GM23338 (cell line): ENCODE measurements around the gene MIEF2.

Experiments used
- CREB1 ChIP-seq: fragments of 250-450 bp; sonication (Bioruptor Pico); IDR thresholded peaks from 2 replicates; pipeline ENCODE4 v1.5.0; 2020; ENCODE audit warnings: low read depth, mild to moderate bottlenecking, moderate library complexity
- EZH2 ChIP-seq: fragments of 200-600 bp; sonication (generic); IDR thresholded peaks from one replicate; pipeline ENCODE4 v1.8.0; 2017; ENCODE audit warnings: antibody characterized with exemption, mild to moderate bottlenecking, low read depth; ENCODE audit not compliant: unreplicated experiment
- EZH2phosphoT487 ChIP-seq: fragments of 200-600 bp; sonication (generic); IDR thresholded peaks from one replicate; pipeline ENCODE4 v1.8.1; 2018; ENCODE audit warnings: antibody characterized with exemption; ENCODE audit not compliant: unreplicated experiment
- JUNB ChIP-seq: IDR thresholded peaks from one replicate; pipeline ENCODE4 v1.6.1; 2016; ENCODE audit warnings: antibody characterized with exemption; ENCODE audit not compliant: unreplicated experiment
- NANOG ChIP-seq: IDR thresholded peaks from 2 replicates; pipeline ENCODE4 v1.6.1; 2016; ENCODE audit warnings: antibody characterized with exemption, borderline replicate concordance
- POLR2AphosphoS5 ChIP-seq: IDR thresholded peaks from 2 replicates; pipeline ENCODE4 v1.6.1; 2016; ENCODE audit warnings: antibody characterized with exemption, low read depth
- ZNF331 ChIP-seq: fragments of 250-450 bp; sonication (Bioruptor Pico); IDR thresholded peaks from 2 replicates; pipeline ENCODE4 v1.5.0; 2020; ENCODE audit warnings: low read depth, mild to moderate bottlenecking, moderate library complexity
- TF ChIP-seq, protein P1 (sequence below), 2 experiments: fragments of 200-600 bp in 1 of 2; sonication (generic) in 1 of 2; conservative IDR thresholded peaks; 2 replicates each; pipeline versions ENCODE4 v1.5.1 to v1.6.1; 2016 to 2017; ENCODE audit warnings: antibody characterized with exemption in 2 of 2, low read depth in 2 of 2, mild to moderate bottlenecking in 2 of 2, moderate library complexity in 1 of 2
- TF ChIP-seq, protein P2 (sequence below): IDR thresholded peaks from one replicate; pipeline ENCODE4 v1.6.1; 2018; ENCODE audit warnings: antibody characterized with exemption; ENCODE audit not compliant: unreplicated experiment

DNA sequence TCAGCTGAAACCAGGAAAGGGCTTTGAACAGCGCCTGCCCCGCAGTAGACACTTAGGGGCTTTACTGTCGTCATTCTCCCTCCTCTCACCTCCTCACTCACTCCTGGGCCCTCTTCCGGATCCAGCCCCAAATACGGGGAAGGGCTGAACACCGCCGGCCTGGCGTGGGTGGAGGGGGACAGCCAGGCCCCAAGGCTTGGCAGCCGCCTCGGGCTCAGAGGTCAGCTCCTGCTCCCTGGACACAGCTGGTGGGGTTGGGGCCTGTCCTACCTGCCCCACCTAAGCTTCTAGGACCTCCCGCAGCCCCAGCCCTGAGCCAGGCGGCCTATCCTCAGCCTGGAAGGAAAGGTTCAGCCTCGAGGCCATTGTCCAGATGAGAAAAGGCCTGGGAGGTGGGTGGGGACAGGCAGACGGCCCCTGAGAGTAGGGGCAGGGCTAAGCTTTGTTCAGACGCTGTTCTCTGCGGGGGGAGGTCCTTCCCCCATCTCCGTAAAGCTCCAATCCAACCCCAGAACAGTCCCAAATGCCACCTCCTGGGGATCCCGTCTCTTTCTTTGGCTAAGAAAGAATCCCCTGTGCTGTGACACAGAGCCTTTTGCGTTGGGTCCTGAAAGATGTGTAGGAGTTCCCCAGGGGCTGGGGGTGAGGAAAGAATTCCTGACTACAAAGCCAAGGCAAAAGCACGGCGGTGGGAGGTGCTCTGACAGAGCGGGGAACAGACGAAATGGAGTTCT lies 35.9 kb upstream of the MIEF2 start:
- TF ChIP-seq, protein P1, sequence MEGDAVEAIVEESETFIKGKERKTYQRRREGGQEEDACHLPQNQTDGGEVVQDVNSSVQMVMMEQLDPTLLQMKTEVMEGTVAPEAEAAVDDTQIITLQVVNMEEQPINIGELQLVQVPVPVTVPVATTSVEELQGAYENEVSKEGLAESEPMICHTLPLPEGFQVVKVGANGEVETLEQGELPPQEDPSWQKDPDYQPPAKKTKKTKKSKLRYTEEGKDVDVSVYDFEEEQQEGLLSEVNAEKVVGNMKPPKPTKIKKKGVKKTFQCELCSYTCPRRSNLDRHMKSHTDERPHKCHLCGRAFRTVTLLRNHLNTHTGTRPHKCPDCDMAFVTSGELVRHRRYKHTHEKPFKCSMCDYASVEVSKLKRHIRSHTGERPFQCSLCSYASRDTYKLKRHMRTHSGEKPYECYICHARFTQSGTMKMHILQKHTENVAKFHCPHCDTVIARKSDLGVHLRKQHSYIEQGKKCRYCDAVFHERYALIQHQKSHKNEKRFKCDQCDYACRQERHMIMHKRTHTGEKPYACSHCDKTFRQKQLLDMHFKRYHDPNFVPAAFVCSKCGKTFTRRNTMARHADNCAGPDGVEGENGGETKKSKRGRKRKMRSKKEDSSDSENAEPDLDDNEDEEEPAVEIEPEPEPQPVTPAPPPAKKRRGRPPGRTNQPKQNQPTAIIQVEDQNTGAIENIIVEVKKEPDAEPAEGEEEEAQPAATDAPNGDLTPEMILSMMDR (conservative IDR thresholded peaks at IDR 0.05; ENCODE audit: low read depth in 2 of 2), result no peak
- no peak for TF ChIP-seq EZH2
- TF ChIP-seq EZH2phosphoT487, result no peak
- TF ChIP-seq CREB1 (CRISPR knock-in tag), result peak; percentile 73
- peak; percentile 56 for TF ChIP-seq POLR2AphosphoS5
- TF ChIP-seq ZNF331 (CRISPR knock-in tag), result no peak
- TF ChIP-seq, protein P2, sequence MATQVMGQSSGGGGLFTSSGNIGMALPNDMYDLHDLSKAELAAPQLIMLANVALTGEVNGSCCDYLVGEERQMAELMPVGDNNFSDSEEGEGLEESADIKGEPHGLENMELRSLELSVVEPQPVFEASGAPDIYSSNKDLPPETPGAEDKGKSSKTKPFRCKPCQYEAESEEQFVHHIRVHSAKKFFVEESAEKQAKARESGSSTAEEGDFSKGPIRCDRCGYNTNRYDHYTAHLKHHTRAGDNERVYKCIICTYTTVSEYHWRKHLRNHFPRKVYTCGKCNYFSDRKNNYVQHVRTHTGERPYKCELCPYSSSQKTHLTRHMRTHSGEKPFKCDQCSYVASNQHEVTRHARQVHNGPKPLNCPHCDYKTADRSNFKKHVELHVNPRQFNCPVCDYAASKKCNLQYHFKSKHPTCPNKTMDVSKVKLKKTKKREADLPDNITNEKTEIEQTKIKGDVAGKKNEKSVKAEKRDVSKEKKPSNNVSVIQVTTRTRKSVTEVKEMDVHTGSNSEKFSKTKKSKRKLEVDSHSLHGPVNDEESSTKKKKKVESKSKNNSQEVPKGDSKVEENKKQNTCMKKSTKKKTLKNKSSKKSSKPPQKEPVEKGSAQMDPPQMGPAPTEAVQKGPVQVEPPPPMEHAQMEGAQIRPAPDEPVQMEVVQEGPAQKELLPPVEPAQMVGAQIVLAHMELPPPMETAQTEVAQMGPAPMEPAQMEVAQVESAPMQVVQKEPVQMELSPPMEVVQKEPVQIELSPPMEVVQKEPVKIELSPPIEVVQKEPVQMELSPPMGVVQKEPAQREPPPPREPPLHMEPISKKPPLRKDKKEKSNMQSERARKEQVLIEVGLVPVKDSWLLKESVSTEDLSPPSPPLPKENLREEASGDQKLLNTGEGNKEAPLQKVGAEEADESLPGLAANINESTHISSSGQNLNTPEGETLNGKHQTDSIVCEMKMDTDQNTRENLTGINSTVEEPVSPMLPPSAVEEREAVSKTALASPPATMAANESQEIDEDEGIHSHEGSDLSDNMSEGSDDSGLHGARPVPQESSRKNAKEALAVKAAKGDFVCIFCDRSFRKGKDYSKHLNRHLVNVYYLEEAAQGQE, result no peak
- TF ChIP-seq JUNB, result peak; percentile 32
- no peak for TF ChIP-seq NANOG
